Bronchial epithelial cell (primary cell): Measurements from ENCODE around the gene POLR2J. TPM values are rescaled to one million over a fixed set of nuclear protein-coding genes. Genes with fewer than 3 reads are reported as not detected.
A peak's percentile ranks its signal among the peaks of the same experiment; 100 is the strongest.

Source experiments
- DNase-seq: peaks from one replicate; pipeline ENCODE4 v3.0.0-alpha.2; 2010; ENCODE audit warnings: low read depth
- FAIRE-seq: peaks from 2 replicates; lab custom pipeline; 2011; peaks lifted over from hg19 to GRCh38; lab: Jason Lieb, UNC
- H3K27me3 ChIP-seq: 2 replicates; pipeline ENCODE4 v1.5.1; 2011; ENCODE audit warnings: low read length; ENCODE audit not compliant: control insufficient read depth, insufficient read depth
- H3K36me3 ChIP-seq: 2 replicates; pipeline ENCODE4 v1.5.1; 2011; ENCODE audit warnings: low read length; ENCODE audit not compliant: control insufficient read depth, insufficient read depth
- H3K4me3 ChIP-seq: 2 replicates; pipeline ENCODE4 v1.5.1; 2011; ENCODE audit warnings: mild to moderate bottlenecking, low read depth, low read length, control low read depth
- CTCF ChIP-seq: IDR thresholded peaks from 2 replicates; pipeline ENCODE4 v1.5.1; 2011; ENCODE audit warnings: mild to moderate bottlenecking, moderate library complexity, low read length, control low read depth, inconsistent platforms; ENCODE audit not compliant: insufficient read depth, severe bottlenecking
- total RNA-seq: library from RNA; depleted of rRNA; stranded (reverse); fragments of >200 nt; gene quantifications from 2 replicates; pipeline ENCODE4 v1.2.1, GENCODE V29; 2014

POLR2J gene
- total RNA-seq, 1 donor from 2014 or later = 24.5 TPM

- TF ChIP-seq CTCF = no peak
- Histone ChIP-seq H3K27me3 (no peaks in the 10 kb centered on the region), H3K36me3 (peaks cover 3% of the 10 kb centered on the region), H3K4me3 (no peak overlapping the region)
- FAIRE-seq (no peak), DNase-seq (no peak)
These were observed 26.3 kb downstream of the POLR2J start for GRCh38 chr7:102452451-102452850.

DNA sequence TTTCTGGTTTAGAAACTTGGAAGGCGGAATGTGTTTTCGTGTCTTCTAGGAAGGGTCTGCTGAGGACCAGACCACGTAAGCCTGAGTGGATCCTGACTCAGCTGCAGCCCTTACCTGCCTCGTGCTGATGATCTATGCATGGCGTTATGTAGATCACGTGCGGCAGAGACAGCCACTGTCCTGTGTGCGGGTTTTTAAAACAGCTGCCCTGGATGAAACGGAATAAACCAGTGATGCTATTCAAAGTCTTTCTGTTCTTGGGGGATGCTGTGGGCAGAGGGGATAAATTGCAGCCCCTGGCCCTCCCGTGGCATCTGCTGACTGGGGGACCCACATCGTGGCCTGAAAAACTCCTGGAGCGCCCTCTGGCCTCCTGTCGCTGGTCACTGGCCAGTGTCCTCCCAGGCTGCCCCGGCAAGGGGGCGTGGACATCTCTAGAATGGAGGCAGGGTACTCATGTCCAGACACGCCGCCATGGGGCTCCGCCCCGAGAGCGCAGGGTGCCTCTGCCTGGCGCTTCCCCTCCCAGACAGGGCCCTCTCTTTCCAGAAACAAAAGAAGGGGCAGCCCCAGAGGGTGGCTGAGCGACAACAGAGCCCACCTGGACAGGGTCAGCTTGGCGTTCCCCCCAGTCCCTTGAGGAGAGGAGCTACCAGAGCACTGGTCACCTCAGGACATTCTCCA is 27.2 kb downstream of the POLR2J start:
- FAIRE-seq (no peak), DNase-seq (peak; percentile 48)
- Histone ChIP-seq H3K36me3 (no peaks in the 10 kb centered on the region), H3K27me3 (no peaks in the 10 kb centered on the region), H3K4me3 (no peak overlapping the region)
- TF ChIP-seq CTCF = no peak

- peak; percentile 25 for TF ChIP-seq CTCF
- DNase-seq = no peak
- FAIRE-seq = no peak
- H3K36me3 ChIP-seq = no peaks in the 10 kb centered on the region
- no peaks in the 10 kb centered on the region for H3K27me3 ChIP-seq
- H3K4me3 ChIP-seq = no peak overlapping the region
These were observed 28.5 kb downstream of the POLR2J start for GRCh38 chr7:102450242-102450641.

GRCh38 chr7:102449136-102449535 is 29.6 kb downstream of the POLR2J start:
- no peak for TF ChIP-seq CTCF
- no peak for DNase-seq
- FAIRE-seq = no peak
- Histone ChIP-seq H3K27me3 (no peaks in the 10 kb centered on the region), H3K36me3 (no peaks in the 10 kb centered on the region), H3K4me3 (no peak overlapping the region)

- no peaks in the 10 kb centered on the region for H3K27me3 ChIP-seq
- DNase-seq (no peak), FAIRE-seq (no peak)
- no peaks in the 10 kb centered on the region for H3K36me3 ChIP-seq
- no peak overlapping the region for H3K4me3 ChIP-seq
- no peak for TF ChIP-seq CTCF
These were observed 31.4 kb downstream of the POLR2J start for GRCh38 chr7:102447311-102447710.
